ENCODE measurements around the gene FOXP1.
A peak's percentile ranks its signal among the peaks of the same experiment; 100 is the strongest.

The FOXP1 gene

DNA sequence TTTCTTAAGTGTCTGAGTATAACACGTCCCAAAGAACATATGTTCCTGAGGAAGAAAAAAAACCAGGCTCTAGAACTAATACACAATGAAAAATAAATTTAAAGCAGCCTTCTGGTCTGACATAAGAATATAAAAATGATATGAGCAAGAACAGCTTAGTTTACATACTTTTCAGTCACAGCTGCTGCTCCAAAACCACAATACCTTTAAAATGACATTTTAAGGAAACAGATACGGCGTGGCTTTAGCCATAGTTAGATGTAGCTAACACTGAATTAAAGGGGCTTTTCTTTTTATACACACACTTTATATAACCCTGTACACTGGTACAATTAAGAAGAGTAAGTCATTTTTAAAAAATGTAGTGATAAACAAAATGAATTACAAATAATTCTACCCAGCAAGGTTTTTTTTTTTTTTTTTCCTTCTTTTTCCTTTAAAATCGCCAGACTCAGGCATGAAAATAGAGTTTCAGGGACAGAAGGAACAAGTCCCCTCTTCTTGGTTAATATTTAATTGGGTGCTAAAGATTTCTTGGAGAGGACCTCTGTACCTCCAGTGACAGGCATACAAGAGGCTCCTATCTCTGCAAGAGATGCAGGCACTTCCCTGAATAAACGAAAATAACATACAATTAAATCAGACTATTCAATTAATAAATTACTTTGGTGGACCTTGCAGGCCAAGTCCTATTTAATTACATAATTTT is 265.6 kb downstream of the FOXP1 start:
- DNase-seq, result no peak

DNA sequence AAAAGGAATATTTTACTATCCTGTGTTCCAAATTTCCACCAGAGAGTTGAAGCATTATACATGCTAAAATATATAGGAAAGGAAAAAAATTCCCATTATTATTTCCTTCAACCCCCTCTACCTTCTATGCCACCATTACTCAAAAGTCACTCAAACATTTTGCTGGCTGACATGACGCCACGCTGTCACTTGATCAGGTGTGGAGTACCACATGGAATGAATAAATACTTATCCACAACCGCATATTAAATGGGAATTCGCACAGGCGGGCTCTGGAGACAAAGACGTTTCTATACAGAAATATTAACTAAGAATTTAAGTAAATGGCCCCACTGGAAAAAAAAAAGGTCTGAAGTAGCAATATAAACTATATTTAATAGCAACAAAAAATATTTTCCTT is 266.4 kb downstream of the FOXP1 start:
- DNase-seq, result no peak

DNA sequence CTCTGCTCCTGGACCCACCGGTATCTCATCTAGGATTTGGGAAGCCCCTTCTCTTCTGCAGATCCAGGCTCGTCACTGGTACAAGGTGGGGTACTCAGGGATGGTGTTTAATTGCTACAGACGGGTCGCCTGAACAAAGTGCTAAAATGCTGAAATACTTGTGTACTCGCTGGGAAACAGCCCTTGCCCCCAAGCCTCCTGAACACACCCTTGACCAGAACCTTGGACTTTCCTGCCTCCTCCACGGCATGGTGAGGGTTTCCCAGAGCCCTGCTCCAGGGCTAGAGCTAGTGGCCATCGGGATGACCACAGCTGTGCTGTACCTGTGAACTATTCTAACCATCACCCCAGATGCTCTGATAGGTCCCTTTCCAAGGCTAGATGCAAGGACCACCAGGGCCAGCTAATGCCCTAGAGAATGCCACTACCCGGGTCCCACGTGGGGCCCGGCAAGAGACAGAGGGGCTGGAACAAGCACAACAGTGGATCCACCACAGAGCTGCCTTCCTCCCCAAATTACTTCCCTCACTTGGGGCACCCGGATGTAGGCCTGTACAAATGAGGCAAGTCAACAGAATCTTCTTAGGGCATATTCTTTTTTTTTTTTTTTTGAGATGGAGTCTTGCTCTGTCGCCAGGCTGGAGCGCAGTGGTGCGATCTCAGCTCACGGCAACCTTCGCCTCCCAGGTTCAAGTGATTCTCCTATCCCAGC is 267.3 kb downstream of the FOXP1 start:
- no peak for DNase-seq

DNA sequence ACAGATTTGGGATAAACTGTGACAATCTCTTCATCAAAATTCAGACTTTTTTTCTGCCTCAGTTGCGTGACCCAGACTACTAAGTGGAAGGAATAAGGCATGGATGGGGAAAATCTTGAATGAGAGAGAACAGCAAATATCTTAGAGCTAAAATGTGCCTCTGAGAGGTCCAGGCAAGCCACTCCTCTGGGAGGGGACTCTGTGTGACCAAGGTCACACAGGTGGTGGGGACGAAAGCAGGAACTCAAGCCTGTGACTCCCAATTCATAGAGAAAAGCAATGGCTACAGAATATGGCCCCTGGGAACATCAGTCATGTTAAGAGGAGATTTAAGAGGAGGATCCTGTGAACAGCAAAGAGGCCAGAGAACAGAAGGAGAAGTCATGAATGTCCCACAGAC is 268.1 kb downstream of the FOXP1 start:
- DNase-seq, result no peak

DNA sequence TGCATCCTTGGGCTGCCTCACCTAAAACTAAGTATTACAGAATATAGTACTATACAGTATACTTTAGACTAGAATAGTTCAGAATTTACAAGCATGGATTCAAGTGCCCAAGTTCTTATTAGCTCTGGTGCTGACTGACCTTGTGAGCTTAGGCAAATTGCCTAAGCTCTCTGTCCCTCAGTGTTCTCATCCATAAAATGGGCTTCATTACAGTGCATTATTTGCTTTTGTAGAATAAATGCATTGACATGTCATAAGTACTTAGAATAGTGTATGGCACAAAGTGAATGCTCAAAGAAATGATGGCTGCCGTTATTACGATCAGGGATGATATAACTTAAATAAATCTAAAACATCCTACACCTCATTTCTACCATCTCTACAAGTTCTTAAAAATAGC is 269.7 kb downstream of the FOXP1 start:
- DNase-seq, result no peak

DNA sequence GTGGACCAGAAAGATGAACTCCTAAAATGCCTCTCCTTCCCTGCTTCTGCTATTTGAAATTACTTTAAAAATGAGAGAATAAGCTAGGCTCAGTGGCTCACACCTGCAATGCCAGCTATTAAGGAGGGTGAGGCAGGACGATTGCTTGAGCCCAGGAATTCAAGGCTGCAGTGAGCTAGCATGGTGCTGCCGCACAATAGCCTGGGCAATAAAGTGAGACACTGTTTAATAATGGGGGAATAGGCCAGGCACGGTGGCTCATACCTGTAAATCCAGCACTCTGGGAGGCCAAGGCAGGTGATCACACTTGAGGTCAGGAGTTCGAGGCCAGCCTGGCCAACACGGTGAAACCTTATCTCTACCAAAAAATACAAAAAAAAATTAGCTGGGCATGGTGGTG is 271.1 kb downstream of the FOXP1 start:
- DNase-seq, result no peak

DNA sequence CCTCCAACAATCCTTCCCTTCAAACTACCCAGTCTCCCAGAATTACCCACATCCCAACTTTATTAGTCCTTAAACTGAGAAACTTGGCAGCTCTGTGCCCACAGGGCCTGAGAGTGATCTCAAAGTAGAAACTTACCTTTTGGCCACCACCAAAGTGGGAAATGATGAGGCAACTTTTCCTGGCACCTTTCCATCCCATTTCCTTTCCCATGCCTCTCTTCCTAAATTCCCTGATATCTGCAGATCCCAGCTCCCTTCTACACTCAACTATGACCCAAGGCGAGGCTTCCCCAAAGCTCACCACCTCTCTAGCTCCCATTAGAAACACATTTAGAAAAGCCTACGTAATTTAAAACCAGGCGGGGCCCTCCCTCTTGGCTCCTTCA is 271.9 kb downstream of the FOXP1 start:
- no peak for DNase-seq

DNA sequence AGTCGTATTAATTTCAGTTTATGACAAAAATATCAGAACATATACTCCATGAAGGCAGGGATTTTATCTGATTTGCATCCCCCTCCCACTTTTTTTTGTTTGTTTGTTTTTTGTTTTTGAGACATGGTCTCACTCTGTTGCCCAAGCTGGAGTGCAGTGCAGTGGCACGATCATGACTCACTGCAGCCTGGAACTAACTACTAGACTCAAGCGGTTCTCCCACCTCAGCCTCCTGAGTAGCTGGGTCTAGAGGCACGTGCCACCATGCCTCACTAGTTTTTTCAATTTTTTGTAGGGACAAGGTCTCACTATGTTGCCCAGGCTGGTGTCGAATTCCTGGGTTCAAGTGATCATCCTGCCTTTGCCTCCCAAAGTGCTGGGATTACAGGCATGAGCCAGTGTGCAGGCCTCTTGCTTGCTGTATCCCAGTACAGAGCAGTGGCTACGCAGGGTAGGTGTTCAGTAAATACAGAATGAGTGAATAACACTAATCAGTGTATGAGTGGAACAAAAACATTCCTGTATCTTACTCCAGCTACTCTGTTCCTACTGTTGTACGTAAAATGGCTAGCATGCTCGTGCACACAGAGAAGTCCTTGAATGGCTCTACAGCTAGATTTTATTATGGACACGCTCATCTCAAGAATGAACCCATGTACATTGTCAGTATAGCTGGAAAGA is 272.4 kb downstream of the FOXP1 start:
- no peak for DNase-seq

DNA sequence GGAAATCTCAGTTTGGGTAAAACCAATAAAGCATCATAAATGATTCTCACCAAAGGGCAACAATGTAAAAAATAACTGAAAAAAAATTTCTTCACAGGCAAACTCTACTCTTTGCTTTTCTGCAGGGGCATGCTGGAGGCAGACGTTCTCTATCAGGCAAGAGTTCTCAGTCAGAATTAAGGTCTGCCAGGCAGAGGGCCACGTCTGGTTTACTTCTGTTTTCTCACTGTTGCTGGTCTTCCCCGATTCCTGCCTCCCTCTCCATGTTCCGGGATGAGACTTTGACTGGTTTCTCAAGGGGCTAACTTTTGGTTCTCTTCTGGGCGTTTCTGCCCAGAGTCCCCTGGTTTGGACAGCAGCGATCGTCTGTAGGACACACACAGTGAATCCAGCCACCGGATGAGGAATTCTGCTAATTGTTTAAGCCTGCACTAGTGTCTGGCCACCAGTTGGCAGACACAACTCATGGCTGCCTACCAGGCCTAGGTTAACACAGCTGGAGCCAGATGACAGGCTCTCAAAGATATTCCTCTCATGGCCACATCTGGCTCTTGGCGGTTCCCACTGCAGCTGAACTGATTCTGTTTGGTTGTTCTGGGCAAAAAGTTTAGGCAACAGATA is 273.1 kb downstream of the FOXP1 start:
- DNase-seq, result no peak

DNA sequence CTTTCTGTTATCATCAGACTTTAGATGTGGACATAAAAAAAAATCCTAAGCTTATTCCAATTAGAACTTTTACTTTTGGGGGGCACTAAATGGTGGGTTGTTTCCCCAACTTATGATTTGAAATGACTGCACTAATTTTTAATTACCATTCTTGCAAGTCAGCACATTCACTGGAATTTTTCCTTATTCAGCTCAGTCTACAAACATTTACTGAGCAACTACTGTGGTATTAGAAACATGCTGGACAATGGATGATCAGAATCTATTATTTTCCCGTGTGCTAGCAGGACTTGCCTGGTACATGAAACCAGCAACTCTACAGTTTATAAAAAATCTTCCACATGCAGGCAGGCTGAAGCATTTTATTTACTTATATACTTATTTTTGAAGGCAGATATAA is 273.6 kb downstream of the FOXP1 start:
- no peak for DNase-seq

DNA sequence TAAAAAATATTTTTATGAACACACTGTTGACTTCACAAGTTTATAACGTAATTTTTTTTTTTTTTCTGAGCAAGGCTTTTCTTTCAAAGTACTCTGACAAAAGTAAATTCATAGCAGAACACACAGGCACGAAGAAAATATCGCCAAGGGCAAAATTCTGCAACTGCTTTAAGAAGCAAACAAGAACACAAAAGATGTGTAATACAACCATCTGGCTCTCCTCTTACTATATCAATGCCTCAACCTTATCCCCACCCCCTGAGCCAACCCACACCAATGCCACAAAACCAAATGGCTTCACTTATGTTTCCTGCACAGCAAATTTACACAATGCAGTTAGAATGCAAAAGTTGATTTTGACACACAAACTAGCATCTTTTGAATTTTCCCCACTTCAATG is 274.2 kb downstream of the FOXP1 start:
- no peak for DNase-seq

DNA sequence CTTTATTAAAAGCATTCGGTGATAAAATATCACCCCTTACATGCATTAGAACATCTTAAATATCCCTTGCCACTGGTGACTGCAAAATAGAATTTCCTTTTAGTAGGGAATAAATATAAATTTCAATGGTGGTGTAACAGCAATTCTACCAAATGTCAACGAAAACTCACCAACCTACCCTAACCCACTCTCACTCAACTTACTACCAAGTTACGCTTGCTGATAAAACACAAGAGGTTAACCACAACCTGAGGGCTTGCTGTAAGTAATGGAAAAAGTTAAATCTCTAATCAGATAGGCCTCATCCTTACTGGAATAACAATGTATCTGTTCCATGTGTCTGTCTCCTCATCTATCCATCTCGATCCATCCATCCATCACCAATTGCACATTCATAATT is 274.7 kb downstream of the FOXP1 start:
- no peak for DNase-seq

DNA sequence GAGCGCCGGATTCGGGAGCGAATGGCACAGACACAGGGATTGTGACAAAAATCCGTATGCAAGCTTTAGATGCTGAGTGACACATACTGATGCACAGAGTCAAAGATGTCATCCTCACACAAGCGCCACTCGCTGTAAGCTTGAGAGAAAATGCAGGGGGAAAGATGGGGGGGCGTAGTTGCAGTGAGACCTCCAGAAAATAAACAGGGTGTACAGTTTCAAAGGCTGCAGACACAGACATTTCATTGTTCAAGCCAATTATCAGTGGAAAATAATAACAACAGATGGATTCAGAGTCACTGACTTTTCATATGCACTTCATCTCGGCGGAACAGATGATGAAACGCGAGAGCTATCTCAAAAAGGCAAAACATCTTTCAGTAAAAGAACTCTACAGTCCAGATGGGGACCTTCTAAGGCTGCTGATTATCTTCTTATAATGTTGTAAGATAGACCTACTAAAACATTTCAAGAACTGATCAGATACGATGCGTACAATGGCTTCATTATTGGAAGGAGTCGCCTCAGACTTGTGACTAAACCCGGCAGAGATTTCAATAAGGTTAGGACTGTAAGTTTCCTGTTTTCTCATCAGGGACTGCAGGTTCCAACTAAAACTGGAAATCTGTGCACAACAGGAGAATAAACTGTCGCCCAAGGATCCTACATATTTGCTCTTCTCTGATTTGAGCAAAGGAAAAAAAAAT is 275.4 kb downstream of the FOXP1 start:
- DNase-seq, result no peak

DNA sequence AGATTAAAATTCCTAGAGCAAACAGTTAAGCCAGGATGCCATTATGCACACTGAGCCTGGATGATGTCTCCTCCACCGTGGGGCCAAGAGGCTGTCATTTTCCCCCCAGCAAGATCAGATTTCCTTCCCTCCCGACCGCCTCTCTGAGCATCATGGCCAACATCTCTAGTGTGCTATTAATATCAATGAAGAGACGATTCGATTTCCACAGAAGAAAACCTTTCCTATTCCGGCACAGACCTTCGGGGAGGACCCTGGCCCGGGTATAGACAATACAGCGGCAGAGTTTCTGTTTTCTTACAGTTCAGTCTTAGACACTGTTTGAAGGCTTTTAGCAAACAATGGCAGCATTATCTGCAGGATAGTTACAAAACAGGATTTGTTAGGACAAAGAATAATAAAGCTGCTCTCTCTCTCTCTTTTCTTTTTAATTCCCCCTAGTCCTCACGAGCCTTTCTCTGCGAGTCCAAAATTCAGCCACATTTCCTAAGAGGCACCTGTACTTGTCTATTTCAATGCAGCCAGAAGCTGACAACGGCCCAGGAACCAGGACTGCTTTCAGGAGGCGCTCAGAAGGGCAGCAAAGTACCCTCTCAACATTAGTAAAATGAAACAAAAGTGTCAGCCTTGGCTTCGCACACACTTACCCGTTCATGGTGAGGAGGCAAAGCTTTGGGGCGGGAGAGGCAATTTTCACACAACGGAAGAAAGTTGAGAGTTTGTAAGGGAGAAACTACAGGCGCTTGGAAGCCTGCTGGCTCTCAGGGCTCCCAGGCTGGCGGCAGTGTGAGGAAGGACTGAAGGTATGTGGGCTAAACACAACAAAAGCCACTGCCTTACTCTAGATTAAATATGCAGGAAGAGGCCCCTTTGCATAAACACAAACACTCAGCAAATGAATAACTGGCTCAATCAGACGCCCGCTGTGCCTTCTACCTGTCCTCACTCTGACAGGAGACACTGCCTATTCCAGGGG is 278.0 kb downstream of the FOXP1 start:
- no peak for DNase-seq

DNA sequence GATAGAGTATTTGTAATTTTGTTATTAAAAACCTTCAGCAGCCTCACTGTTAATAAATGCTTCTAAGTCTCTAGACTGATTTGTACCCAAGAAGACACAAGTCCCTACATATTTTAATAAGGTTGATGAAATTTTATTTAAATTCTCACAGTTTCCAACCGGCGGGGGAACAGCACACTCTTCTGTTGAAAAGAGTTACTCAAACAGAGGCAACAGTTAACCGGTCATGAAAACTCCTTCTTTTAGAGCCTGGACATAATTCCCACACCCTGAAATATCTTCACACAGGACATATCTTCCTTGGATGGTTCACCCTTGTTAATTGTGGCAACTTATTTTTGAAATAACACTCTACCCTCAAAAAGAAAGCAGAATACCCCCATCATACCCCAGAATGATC is 278.8 kb downstream of the FOXP1 start:
- DNase-seq, result no peak

DNA sequence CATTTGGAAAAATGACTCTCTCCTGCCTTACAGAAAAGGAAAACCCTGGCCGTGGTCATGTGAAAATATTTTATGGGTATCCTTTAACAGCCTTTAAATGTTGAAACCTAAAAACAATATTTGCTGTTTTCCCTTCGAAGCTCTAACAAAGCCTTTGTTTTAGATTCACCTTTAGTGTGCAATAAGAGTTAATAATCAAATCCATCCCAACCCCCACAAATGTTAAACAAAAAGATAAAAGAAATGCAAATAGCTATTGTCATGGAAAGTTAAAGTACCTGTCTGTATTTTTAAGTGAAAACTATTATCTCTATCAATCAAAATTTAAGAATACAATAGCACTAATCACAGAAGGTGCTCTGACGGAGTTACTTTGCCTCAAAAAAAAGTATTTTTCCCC is 279.3 kb downstream of the FOXP1 start:
- DNase-seq, result no peak

DNA sequence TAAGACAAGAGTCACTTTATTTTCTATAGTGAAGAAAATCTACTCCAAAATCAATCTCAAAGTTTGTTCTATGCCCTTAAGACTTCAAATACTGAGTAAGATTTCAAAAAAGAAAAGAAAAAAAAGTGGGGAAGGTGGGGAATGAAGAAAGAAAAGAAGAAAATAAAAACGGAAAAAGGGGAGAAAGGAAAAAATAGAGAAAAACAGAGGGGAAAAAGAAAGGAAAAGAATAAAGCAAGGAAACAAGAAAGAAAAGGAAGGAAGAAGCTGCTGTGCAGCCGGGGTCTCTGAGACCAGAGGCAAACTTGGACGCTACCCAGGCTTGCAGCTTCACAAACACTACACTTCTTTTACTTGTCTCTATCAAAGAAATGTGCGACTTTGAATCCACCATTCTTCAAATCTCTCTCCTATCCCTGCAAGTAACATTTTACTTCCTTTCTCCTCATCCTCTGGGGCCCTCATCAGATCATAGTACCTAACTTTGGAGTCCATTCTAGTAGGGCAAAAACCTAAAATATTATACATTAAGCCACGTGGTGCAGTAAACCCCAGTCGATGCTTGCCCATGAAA is 279.8 kb downstream of the FOXP1 start:
- no peak for DNase-seq

DNA sequence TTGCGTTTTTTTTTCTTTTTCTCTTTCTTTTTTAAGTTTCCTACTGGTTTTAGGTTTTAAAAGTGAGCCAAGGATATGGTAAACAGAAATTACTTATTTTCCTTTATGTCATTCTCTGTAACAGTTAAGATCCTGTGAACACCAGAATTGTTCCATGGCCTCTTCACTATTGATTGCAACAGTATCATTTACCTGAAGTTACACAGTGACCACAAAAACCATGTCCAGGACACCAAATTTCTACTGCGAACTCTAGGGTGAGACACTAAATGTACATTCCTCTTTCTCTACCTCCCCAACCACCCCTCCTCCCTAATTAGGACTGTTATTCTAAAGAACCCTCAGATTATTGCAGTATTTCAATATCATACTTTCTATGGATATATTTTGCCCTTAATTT is 280.9 kb downstream of the FOXP1 start:
- no peak for DNase-seq

DNA sequence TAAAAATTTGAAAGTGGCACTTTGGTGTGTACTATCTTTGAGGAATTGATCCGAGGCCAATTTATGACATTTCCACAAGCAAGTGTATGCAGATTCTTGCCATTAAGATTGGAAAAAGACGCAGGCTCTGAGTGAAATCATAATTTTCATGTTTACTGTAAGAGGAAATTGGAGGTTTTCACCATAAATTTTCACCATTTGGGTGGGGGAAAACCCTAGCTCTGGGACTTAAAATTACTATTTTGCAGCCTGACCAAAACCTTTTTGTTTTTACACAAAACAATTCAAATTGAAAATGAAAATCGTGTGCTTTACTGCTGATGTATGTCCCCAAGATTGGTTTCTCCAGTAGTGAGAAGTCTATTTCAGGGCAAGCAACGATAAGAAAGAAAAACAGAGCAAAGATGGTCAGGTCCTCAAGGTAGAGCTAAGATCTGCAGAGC is 282.6 kb downstream of the FOXP1 start:
- no peak for DNase-seq

DNA sequence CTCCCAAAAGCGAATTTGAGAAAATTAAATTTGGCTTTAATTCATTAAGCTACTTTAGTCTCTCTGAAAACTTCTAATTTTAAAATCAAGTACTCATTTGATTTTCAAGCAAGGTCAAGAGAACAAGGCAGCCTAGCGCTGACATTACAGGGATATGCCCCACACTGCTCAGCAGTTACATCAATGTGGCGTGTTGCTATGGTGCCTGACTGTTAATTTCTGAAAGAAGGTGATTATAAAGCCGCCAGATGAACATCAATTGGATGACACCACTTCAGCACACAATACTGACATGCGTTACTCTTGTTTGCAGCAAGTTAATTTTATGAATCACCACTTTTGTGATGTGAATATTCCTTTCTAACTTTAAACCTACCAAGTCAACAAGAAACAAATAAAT is 284.4 kb downstream of the FOXP1 start:
- peak; percentile 9 for DNase-seq

DNA sequence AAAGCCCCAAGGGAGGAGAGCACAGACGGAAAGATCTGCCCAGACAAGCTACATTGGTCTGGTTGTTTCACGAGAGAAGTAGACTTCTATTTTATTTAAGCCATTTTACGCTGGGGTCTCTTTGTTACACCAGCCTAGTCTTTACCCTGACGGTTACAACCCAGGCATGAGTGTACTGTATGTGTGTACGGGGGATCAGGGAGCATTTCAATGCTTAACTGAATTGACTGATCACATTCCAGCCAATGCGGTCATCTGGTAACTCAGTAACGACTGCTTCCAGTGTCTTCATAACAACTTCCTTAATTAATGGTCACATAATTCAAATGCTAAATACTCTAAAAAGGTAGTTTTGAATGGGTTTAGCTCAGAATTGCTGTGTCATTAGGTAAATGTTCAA is 288.6 kb downstream of the FOXP1 start:
- no peak for DNase-seq

DNA sequence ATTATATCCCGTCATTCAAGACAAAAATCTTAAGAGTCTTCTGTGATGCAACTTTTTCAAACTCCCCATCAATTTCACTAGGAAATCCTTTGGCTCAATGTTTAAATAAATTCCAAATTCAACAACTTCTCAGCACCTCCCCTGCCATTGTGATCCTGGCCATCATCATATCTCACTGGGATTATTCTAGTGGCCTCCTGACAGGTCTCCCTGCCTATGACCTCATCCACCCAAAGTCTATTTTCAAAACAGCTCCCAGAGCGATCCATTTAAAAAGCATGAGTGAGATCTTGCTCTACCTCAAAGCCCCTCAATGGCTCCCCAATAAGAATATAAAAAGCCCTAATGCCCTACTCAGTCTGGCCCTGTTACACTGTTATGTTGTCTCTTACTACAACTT is 293.2 kb downstream of the FOXP1 start:
- no peak for DNase-seq

Data from NCI-H1105 treated with DMSO at 0.1 percent for 48 hours (cell line).